Renal cortex interstitium (tissue), 11 donors: ENCODE data around the gene ATP5ME. TPM values are rescaled to one million over a fixed set of nuclear protein-coding genes. Genes with fewer than 3 reads are reported as not detected.
A peak's percentile ranks its signal among the peaks of the same experiment; 100 is the strongest.

ENCODE experiments used
- DNase-seq, 11 donors: peaks; one replicate each; pipeline ENCODE4 v3.0.0-alpha.2; 2013; ENCODE audit warnings: low read depth in 9 of 11, low spot score in 4 of 11; ENCODE audit errors: extremely low read depth in 1 of 11
- polyA plus RNA-seq, 3 donors: library from polyadenylated mRNA; unstranded; fragments of 120-200 nt; gene quantifications; one replicate each; pipeline ENCODE4 v1.2.1, GENCODE V29; 2013; ENCODE audit not compliant: insufficient read length in 3 of 3

The ATP5ME gene
- polyA plus RNA-seq, 3 donors, result 263 to 363 (median 280) TPM

DNA sequence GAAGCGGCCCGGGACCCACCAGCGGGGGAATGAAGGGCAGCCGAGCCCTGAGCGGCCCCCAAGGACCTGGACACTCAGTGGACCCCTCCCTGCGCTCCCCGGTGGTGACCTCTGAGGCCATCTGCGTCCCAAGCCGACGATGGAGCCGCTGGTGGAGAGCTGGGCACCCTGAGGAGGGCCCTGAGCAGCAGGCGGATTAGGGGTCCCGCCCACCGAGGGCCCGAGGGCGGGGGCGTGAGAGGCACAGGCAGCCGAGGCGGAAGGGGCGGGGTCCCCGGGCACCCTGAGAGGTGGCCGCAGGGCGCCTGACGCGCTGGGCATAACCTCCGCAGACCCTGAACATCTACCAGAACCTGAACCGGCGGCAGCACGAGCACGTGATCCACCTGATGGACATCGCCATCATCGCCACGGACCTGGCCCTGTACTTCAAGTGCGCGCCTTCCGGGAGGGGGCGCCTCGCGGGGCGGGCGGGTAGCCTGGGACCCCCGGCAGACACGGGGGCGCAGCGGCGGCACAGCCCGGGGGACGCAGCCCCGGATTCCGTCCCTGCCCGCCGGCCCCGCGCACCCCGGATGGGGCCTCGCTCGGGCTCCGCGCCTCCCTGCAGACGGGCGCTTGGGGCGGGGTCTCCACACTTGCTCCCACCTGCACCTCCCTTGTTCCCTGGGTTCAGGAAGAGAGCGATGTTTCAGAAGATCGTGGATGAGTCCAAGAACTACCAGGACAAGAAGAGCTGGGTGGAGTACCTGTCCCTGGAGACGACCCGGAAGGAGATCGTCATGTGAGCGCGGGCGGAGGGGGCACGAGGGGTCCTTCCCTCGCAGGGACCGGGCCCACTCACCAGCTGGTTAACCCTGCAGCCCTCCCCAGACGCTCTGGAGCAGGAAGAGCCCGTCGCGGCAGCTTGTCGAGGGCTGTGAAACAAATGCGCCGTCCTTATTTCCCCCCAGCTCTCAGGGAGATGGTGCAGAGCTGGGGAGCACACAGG lies 10.3 kb downstream of the ATP5ME start:
- DNase-seq, result peak in 4 of 11 donors; percentile 54 to 75 (median 63)

DNA sequence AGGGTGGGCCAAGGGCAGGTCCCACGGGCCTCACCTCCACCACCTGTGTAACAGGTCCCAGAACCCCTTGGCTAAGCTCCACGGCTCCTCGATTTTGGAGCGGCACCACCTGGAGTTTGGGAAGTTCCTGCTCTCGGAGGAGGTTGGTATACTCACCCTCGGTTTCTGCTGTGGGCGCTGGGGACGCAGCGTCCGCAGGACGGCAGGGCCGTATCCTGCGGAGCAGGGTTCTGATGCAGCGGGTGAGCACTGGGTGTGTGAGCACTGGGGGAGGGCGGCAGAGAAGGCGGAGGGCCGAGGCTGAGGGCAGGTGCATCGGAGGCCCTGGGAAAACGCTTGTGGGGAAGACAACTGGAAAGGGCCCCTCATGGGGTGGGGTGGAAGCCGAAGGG lies 11.0 kb downstream of the ATP5ME start:
- DNase-seq, result no peak

GRCh38 chr4:661881-662761 lies 12.0 kb downstream of the ATP5ME start:
- no peak for DNase-seq

- DNase-seq, result no peak
Measured at GRCh38 chr4:661231-661630, 12.8 kb downstream of the ATP5ME start.

DNA sequence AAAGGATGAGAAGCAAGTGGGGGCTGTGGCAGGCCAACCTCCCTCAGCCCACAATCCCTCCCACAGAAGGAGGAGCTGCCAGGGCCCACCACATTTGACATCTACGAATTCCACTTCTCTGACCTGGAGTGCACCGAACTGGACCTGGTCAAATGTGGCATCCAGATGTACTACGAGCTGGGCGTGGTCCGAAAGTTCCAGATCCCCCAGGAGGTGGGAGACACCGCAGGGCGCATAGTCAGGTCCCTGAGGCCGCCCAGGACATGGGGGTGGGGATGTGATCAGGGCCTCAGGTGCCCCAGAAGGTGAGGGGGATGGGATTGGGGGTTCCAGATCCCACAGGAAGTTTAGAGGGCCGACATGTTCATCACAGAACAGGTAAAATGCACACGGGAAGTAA lies 13.7 kb downstream of the ATP5ME start:
- no peak for DNase-seq

DNA sequence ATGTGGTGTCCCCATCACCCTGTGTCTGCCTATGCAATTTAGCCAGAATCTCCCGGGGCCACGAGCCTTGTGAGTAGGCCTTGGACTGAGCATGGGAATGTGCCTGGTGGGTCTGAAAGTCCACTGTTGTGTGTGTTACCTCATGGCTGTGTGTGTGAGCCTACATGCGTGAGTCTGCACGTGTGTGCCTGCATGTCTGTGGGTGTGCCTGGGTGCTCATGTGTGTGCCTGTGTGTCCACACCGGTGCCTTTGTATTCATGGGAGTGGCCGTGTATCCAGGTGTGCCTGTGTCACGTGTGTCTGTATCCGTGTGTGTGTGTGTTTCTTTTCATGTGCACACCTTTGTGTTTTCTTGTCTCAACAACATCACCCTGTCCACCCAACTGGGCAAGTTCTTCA lies 14.2 kb downstream of the ATP5ME start:
- DNase-seq, result no peak

- no peak for DNase-seq
Measured at GRCh38 chr4:658681-659667, 15.1 kb downstream of the ATP5ME start.

DNA sequence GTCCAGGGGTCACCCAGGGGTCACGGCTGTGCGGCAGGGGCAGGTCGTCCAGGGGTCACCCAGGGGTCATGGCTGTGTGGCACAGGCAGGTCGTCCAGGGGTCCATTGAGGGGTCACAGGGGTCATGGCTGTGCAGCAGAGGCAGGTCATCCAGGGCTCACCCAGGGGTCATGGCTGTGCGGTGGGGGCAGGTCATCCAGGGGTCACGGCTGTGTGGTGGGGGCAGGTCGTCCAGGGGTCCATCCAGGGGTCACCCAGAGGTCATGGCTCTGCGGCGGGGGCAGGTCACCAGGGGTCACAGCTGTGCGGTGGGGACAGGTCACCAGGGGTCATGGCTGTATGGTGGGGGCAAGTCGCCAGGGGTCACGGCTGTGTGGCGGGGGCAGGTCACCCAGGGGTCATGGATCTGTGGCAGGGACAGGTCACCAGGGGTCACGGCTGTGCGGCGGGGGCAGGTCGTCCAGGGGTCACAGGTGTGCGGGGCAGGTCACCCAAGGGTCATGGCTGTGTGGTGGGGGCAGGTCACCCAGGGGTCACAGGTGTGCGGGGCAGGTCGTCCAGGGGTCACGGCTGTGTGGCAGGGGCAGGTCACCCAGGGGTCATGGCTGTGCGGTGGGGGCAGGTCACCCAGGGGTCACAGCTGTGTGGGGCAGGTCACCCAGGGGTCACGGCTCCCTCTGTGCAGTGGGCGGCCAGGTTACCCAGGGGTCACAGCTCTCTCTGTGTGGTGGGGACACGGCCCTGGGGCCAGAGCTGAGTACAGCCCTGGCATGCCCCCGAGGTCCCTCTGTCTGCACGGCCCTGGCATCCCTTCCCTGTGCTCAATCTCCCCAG lies 16.0 kb downstream of the ATP5ME start:
- DNase-seq, result no peak

DNA sequence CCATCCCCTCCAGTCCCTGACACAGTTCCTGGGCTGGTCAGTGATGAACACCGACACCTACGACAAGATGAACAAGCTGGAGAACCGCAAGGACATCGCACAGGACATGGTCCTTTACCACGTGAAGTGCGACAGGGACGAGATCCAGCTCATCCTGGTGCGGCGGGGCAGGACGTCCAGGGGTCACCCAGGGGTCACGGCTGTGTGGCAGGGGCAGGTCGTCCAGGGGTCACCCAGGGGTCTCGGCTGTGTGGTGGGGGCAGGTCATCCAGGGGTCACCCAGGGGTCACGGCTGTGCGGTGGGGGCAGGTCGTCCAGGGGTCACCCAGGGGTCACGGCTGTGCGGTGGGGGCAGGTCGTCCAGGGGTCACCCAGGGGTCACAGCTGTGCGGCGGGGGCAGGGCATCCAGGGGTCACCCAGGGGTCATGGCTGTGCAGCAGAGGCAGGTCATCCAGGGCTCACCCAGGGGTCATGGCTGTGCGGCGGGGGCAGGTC lies 16.7 kb downstream of the ATP5ME start:
- no peak for DNase-seq

GRCh38 chr4:656436-657337 lies 17.4 kb downstream of the ATP5ME start:
- DNase-seq, result no peak

DNA sequence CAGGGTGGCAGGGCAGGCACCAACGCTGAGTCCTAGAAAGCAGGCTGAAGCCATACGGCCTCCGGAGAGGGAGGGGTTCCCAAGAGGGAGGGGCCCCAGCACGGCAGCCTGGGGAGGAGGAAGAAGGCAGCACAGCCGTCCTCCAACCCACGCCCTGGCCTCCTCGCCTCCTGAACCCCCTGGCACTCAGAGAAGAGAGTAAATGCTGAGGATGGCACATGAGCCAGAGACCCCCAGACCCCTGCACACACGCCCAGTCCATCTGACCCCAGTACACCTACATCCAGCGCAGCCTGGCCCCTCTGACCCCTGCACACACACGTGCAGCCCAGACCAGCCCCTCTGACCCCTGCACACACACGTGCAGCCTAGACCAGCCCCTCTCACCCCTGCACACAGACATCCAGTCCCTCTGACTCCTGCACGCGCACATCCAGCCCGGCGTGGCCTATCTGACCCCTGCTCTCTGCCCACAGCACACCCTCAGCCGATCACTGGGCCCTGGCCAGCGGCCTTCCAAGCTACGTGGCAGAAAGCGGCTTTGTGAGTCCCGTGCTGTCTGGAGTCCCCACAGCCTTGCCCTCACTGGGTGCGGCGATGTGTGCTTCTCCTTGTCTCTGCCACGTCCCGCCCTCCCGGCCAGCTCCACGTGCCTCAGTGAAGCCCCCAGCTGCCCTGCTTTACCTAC lies 18.5 kb downstream of the ATP5ME start:
- no peak for DNase-seq

DNA sequence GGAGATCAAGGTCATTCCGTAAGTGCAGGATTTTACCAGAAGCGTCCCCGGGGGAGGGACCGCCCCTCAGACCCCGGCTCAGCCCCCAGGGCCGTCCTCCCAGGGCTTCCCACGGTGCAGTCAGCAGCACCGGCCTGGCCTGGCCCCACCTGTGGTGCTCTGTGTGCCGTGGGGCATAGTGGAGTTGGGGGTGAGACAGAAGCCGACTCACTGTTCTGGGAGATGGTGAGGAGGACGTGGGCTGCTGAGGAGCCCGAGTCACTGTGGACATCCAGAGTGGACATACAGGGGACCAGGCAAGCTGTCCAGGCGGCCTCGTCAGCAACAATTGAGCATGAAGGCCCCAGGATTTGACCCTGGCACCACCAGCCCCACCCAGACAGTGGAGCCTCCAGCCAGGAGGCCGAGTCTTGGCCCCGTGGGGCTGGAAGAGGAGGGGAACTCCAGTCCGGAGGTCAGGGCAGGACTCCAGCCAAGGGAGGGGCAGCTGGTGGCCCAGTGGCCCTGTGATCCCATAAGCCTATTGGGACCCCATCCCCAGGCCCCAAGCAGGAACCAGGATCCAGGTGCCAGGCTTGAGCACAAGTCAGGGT lies 19.1 kb downstream of the ATP5ME start:
- DNase-seq, result no peak

- DNase-seq, result no peak
Measured at GRCh38 chr4:654503-654845, 19.6 kb downstream of the ATP5ME start.

- no peak for DNase-seq
Measured at GRCh38 chr4:653831-654502, 20.1 kb downstream of the ATP5ME start.

- no peak for DNase-seq
Measured at GRCh38 chr4:653080-653821, 20.8 kb downstream of the ATP5ME start.
